Raji (cell line): ENCODE results near the gene P3H4.

Source experiments
- POLR2A ChIP-seq: IDR thresholded peaks from 2 replicates; pipeline ENCODE4 v1.6.1; 2011; ENCODE audit warnings: low read depth, low read length, control low read depth; ENCODE audit not compliant: insufficient read depth

The P3H4 gene

DNA sequence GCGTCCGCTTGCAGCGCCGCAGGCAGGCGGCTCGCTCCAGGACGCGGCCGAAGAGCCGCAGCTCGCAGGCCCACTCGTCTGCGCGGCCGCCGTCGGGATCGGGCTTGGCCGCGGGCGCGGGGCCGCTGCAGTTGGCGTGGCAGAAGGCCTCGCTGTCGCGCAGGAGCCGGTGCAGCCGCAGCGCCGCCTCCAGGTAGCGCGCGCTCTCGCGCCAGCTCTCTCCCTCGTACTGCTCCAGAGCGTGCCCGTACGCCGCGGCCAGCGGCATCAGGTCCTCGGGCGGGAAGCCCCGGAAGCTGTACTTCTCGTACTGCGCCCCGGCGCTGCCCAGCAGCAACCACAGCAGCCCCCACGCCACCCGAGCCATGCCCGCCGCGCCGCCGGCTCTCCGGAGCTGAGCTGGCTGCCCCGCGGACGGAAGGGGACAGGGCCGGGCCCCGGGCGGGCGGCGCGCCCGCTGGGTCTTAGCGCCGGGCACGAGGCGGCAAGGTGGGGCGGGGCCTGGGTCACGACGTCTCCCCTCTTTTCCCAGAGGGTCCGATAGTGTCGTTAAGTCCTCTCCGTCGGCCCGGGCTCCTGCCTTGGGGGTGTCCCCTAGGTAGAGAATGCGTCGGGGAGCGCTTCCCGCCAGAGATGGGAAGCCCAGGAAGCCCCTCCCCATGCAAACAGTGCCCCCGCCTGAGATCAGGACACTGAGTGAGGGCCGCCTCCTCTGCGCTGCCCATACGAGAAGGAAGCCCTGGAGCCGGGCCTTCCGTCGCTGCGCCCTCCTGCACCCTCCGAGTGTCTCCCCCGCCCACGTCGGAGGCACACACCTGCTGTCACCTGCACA lies at the start of gene P3H4:
TSS of gene P3H4 (minus strand) at position 401 of the 832 bp plus-strand sequence. CDS start at position 367, 34 bp downstream.
- no peak for TF ChIP-seq POLR2A

- TF ChIP-seq POLR2A, result no peak
Measured at GRCh38 chr17:41860254-41860931, 48.6 kb upstream of the P3H4 start.

- TF ChIP-seq POLR2A, result no peak
Measured at GRCh38 chr17:41849251-41849990, 37.7 kb upstream of the P3H4 start.

DNA sequence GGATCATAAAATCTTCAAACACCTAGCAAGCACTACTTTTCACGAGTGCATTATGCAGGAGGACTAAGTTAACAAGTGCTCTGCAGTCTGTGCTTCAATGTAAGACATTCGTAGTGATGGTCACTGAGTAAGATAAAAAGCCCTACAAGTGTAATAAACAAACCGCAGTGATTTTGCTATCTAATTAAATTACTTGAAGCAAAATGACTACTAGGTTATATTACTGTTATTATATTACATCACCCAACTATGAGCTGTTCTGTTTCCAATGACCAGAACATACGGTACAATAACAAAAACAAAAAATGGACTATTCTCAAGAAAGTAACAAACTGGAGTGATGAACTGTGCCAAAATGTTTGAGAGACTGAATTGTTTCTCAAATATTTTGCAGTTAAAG lies 37.0 kb upstream of the P3H4 start:
- TF ChIP-seq POLR2A, result no peak

- TF ChIP-seq POLR2A, result no peak
Measured at GRCh38 chr17:41844971-41845370, 33.2 kb upstream of the P3H4 start.

DNA sequence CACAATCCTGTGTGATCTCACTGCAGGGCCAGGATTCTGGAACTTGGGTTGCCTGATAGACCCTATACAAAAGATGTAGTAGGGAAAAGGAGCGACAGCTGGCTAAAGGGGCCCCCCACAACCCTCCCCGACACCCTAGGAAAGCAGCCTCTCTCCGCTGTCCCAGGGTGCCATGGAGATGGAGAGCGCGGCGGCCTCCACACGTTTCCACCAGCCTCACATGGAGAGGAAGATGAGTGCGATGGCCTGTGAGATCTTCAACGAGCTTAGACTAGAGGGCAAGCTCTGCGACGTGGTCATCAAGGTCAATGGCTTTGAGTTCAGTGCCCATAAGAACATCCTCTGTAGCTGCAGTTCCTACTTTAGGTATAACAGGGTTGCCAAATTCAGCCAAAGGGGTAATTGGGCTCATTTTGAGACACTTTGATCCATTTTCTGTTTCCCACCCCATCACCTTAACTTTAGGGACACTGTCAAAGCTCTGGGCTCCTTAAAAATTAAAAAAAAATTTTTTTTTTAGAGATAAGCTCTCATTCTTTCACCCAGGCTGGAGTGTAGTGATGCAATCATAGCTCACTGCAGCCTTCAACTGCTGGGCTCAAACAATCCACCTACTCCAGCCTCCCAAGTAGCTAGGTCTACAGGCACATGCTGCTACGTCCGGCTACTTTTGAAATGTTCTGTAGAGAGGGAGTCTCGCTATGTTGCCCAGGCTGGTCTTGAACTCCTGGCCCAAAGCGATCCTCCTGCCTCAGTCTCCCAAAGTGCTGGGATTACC lies 26.2 kb upstream of the P3H4 start, which contains the start of gene KLHL10:
TSS of gene KLHL10 (plus strand) at position 65 of the 778 bp plus-strand sequence. CDS start at position 173, 108 bp downstream.
- TF ChIP-seq POLR2A, result no peak

DNA sequence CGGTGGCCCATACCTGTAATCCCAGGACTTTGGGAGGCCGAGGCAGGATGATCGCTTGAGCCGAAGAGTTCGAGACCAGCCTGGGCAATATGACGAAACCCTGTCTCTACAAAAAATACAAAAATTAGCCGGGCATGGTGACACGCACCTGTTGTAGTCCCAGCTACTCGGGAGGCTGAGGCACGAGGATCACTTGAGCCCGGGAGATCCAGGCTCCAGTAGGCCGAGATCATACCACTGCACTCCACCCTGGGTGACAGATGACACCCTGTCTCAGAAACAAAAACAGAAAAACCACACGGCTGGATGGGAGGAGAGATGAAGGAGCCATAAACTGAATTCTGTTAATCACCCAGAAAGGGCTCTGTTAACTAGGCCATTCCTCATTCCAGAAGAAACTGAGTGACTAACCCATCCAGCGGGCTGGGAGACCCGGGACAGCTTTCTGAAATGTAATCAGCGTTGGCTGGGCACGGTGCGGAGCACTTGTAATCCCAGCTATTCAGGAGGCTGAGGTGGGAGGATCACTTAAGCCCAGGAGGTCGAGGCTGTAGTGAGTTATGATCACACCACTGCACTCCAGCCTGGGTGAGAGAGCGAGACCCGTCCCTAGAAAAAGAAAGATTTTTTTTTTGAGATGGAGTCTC lies 24.9 kb upstream of the P3H4 start:
- no peak for TF ChIP-seq POLR2A

GRCh38 chr17:41835800-41836549 lies 24.2 kb upstream of the P3H4 start, which contains the start of gene NT5C3B:
NT5C3B (minus strand) TSS chr17:41836232; CDS start chr17:41836193, 39 bp downstream.
- TF ChIP-seq POLR2A, result peak; percentile 56

DNA sequence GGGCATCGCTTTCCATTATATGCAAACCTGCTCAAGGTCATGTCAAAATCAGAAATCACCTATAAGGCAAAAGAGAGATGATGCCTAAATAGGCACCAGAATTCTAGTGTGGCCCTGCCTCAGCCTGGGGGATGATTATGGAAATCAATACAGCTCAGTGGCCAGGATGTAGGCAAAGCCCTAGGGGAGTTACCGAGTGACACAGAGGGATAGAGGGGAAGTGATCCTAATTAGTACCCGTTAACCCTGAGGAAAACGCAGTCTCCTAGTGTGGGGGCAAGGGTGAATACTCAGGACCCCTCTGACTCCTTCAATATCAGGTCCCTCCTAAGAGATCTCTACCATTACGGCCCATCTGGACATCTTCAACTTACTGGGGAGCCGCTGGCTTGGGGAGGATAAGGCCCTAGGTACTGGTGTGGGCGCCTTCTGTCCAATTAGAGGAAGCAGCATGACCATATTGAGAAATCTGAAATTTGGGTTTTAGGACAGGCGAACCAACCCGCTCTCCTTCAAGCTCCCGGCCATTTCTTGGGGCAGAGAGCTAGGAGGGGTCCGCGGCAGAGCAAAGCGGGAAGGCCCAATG lies 23.6 kb upstream of the P3H4 start:
- TF ChIP-seq POLR2A, result no peak

GRCh38 chr17:41825175-41825845 lies 13.6 kb upstream of the P3H4 start:
- no peak for TF ChIP-seq POLR2A

DNA sequence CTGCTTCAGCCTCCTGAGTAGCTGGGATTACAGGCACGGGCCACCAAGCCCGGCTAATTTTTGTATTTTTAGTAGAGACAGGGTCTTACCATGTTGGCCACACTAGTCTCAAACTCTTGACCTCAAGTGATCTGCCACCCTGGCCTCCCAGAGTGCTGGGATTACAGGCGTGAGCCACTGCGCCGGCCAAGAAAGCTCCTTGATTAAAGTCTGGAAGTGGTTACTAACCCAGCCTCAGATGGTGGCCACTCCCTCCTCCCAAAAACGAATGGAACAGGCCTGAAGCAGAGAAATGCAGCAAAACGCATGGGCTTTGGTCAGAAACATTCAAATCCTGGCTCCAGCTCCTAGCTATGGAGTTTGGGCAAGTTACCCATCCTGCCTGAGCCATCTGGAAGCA lies 12.3 kb upstream of the P3H4 start:
- TF ChIP-seq POLR2A, result no peak

GRCh38 chr17:41823580-41823979 lies 11.8 kb upstream of the P3H4 start:
- no peak for TF ChIP-seq POLR2A

GRCh38 chr17:41823141-41823524 lies 11.4 kb upstream of the P3H4 start:
- TF ChIP-seq POLR2A, result no peak
